ENCODE results near the gene RGL1. TPM values are rescaled to one million over a fixed set of nuclear protein-coding genes. Genes with fewer than 3 reads are reported as not detected.

Gene RGL1
- total RNA-seq, 6 experiments from 2014 or later = 12.0 to 16.8 (median 14.7) TPM

DNA sequence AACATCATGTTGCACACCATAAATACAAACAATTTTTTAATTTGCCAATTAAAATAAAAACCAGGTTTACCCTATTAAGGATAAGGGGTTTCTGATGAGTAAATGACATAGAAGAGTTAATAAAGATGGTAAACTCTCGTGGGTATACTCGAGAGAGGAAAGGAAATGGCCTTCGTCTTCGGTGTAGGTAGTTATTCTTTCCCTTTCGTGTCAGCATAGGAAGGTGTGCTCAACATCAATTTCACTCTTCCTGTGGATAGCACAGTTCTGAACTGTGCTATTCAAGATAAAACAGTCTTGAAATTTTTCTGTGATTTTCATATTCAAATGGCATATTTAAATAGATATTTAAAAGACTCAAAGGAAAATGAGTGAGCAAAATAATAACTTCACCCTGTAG is 98.2 kb downstream of the RGL1 start:
- no peaks in the 10 kb centered on the region for H3K27me3 Mint-ChIP-seq (ENCODE audit: insufficient read depth)
- H3K36me3 Mint-ChIP-seq (ENCODE audit: low read depth) = peaks cover 57% of the 10 kb centered on the region
- DNase-seq = no peak
- no peaks in the 10 kb centered on the region for H3K9me3 Mint-ChIP-seq
- no peak for TF ChIP-seq CTCF (IDR thresholded peaks at IDR 0.05)
- H3K27ac Mint-ChIP-seq = no peak overlapping the region
- H3K4me3 Mint-ChIP-seq = no peak overlapping the region
- peaks cover 7% of the 10 kb centered on the region for H3K4me1 Mint-ChIP-seq (ENCODE audit: low read depth)

- no peak for TF ChIP-seq CTCF (IDR thresholded peaks at IDR 0.05)
- no peak overlapping the region for H3K27ac Mint-ChIP-seq
- H3K36me3 Mint-ChIP-seq (ENCODE audit: low read depth) = peaks cover 61% of the 10 kb centered on the region
- no peak overlapping the region for H3K4me3 Mint-ChIP-seq
- no peaks in the 10 kb centered on the region for H3K4me1 Mint-ChIP-seq (ENCODE audit: low read depth)
- no peak for DNase-seq
- H3K27me3 Mint-ChIP-seq (ENCODE audit: insufficient read depth) = no peaks in the 10 kb centered on the region
- H3K9me3 Mint-ChIP-seq = no peaks in the 10 kb centered on the region
Measured at GRCh38 chr1:183905508-183906113, 100.7 kb downstream of the RGL1 start.

DNA sequence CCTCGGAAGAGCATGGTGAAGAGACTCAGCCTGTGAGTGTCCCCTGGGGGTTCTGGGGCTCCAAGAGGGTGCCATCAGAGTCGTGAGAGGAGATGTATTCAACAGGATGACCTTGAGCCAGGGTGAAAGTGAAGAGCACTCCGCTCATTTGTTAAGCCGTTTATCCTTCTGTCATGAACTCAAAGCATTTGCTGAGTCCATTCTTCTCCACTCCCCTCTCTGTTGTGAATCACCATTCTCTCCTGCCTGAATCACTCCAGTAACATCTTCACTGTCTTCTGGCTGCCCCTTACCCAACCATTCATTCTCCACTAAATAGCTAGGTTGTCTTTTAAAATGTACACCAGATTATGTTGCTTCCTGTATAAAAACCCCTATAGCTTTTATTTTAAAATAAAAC is 102.2 kb downstream of the RGL1 start:
- H3K27ac Mint-ChIP-seq = no peak overlapping the region
- no peaks in the 10 kb centered on the region for H3K4me1 Mint-ChIP-seq (ENCODE audit: low read depth)
- TF ChIP-seq CTCF (IDR thresholded peaks at IDR 0.05) = no peak
- H3K36me3 Mint-ChIP-seq (ENCODE audit: low read depth) = peaks cover 62% of the 10 kb centered on the region
- no peaks in the 10 kb centered on the region for H3K27me3 Mint-ChIP-seq (ENCODE audit: insufficient read depth)
- no peak for DNase-seq
- H3K4me3 Mint-ChIP-seq = no peak overlapping the region
- no peaks in the 10 kb centered on the region for H3K9me3 Mint-ChIP-seq

GRCh38 chr1:183908079-183908478 is 103.2 kb downstream of the RGL1 start:
- Mint-ChIP-seq H3K27me3 (ENCODE audit: insufficient read depth) (no peaks in the 10 kb centered on the region), H3K4me3 (no peak overlapping the region), H3K27ac (no peak overlapping the region), H3K36me3 (ENCODE audit: low read depth) (peaks cover 70% of the 10 kb centered on the region), H3K9me3 (no peaks in the 10 kb centered on the region), H3K4me1 (ENCODE audit: low read depth) (peaks cover 7% of the 10 kb centered on the region; the same call in 1 of the 2 replicates)
- DNase-seq = no peak
- no peak for TF ChIP-seq CTCF (IDR thresholded peaks at IDR 0.05)

- no peaks in the 10 kb centered on the region for H3K9me3 Mint-ChIP-seq
- TF ChIP-seq CTCF (IDR thresholded peaks at IDR 0.05) = no peak
- peaks cover 74% of the 10 kb centered on the region for H3K36me3 Mint-ChIP-seq (ENCODE audit: low read depth)
- H3K4me3 Mint-ChIP-seq = no peak overlapping the region
- peaks cover 22% of the 10 kb centered on the region for H3K4me1 Mint-ChIP-seq (ENCODE audit: low read depth)
- H3K27me3 Mint-ChIP-seq (ENCODE audit: insufficient read depth) = no peaks in the 10 kb centered on the region; the same call in 1 of the 2 replicates
- DNase-seq = no peak
- no peak overlapping the region for H3K27ac Mint-ChIP-seq
Measured at GRCh38 chr1:183909672-183910071, 104.8 kb downstream of the RGL1 start.
